Hepatocyte (in vitro differentiated cells): Measurements from ENCODE around the gene ST3GAL4.

Experiments
- CTCF ChIP-seq: fragments of 200-600 bp; sonication (generic); IDR thresholded peaks from 2 replicates; pipeline ENCODE4 v1.5.1; 2016; ENCODE audit warnings: antibody characterized with exemption, mild to moderate bottlenecking; ENCODE audit not compliant: poor library complexity
- EZH2 ChIP-seq: fragments of 200-600 bp; sonication (generic); IDR thresholded peaks from 2 replicates; pipeline ENCODE4 v1.6.1; 2016; ENCODE audit warnings: antibody characterized with exemption, mild to moderate bottlenecking, borderline replicate concordance
- EZH2phosphoT487 ChIP-seq: fragments of 200-600 bp; sonication (generic); IDR thresholded peaks from one replicate; pipeline ENCODE4 v1.6.1; 2018; ENCODE audit warnings: antibody characterized with exemption, mild to moderate bottlenecking, low read depth, moderate library complexity; ENCODE audit not compliant: unreplicated experiment, severe bottlenecking

GRCh38 chr11:126329644-126330211 lies 25.8 kb upstream of the ST3GAL4 start:
- no peak for TF ChIP-seq CTCF
- TF ChIP-seq EZH2phosphoT487 = no peak
- no peak for TF ChIP-seq EZH2
